A172 (cell line): ENCODE data around the gene ETNK1. TPM values are rescaled to one million over a fixed set of nuclear protein-coding genes. Genes with fewer than 3 reads are reported as not detected.

Experiments
- total RNA-seq: library from RNA; depleted of rRNA; stranded (reverse); fragments of >200 nt; shearing (Covaris generic); gene quantifications from 2 replicates; pipeline ENCODE4 v1.2.3, GENCODE V29; 2014; rRNA removed

Gene ETNK1
- total RNA-seq, 1 experiment from 2014 or later: 26.1 TPM

Other genes starting within 250 kb of the ETNK1 start
- 9.0 and 10.7 TPM in 2 replicates for gene C2CD5, start 80.6 kb upstream of the ETNK1 start, total RNA-seq